Measurements from ENCODE around the gene GFER. TPM values are rescaled to one million over a fixed set of nuclear protein-coding genes. Genes with fewer than 3 reads are reported as not detected.

GFER gene
- total and polyA plus RNA-seq, 9 of the 15 experiments (the other 6 are each of a cell fraction or from before 2014, with no cell fraction given) = 4.3 to 53.7 (median 19.8) TPM

DNA sequence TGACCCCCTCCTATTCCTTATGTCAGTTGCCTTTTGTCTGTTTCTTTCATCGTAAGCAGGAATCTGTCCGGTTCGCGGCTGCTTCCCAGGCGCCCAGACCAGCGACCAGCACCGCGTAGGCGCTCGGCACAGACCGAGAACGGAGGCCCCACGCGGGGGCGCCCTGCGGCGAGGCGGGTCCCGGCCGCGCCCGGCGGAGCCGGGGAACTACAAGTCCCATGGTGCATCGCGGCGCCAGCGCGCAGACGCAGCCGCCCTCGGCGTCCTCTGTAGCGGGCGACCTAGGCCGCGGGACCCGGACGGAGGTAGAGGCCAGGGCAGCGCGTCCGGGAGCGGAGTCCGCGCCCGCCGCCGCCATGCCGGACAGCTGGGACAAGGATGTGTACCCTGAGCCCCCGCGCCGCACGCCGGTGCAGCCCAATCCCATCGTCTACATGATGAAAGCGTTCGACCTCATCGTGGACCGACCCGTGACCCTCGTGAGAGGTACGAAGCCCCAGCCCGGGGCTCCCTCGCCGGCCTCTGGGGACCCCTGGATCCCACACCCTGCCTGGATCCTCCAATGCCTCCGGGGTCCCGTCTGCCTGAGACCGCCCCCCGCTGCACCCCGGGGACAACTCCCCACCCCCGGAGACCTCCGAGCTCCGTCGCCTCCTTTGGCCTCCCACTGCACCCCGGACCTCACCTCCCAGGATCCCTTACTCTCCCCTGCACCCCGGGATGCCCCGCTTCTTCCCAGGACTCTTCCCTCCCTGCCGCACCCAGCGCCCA, 24.5 kb upstream of the GFER start, which contains the start of gene NDUFB10 (continued):
- peak; percentile 37; the same call in 1 of the 2 replicates for TF ChIP-seq GTF2F1 (IDR thresholded peaks at IDR 0.05; ENCODE audit: low read depth, low read length)
- TF ChIP-seq MEIS2 (IDR thresholded peaks at IDR 0.05; ENCODE audit: partially characterized antibody) = peak; percentile 52
- no peak for TF ChIP-seq NR2C1 (IDR thresholded peaks at IDR 0.05)
- TF ChIP-seq NR2C1 (tag; IDR thresholded peaks at IDR 0.05) = 0 out of 2 replicates have a peak, but pooled peaks have one; percentile 22
- peak; percentile 56 to 91 for TF ChIP-seq NONO (IDR thresholded peaks at IDR 0.05; ENCODE audit: low read depth in 2 of 2, low read length in 1 of 2)
- TF ChIP-seq, protein P1, sequence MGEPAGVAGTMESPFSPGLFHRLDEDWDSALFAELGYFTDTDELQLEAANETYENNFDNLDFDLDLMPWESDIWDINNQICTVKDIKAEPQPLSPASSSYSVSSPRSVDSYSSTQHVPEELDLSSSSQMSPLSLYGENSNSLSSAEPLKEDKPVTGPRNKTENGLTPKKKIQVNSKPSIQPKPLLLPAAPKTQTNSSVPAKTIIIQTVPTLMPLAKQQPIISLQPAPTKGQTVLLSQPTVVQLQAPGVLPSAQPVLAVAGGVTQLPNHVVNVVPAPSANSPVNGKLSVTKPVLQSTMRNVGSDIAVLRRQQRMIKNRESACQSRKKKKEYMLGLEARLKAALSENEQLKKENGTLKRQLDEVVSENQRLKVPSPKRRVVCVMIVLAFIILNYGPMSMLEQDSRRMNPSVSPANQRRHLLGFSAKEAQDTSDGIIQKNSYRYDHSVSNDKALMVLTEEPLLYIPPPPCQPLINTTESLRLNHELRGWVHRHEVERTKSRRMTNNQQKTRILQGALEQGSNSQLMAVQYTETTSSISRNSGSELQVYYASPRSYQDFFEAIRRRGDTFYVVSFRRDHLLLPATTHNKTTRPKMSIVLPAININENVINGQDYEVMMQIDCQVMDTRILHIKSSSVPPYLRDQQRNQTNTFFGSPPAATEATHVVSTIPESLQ (CRISPR knock-in tag; IDR thresholded peaks at IDR 0.05) = 0 out of 2 replicates have a peak, but pooled peaks have one; percentile 50
- peak; percentile 93 to 94 for TF ChIP-seq NRF1 (conservative IDR thresholded peaks at IDR 0.05 in 1 of 2, IDR thresholded peaks at IDR 0.05 in 1 of 2)
- peak; percentile 53; the same call in 1 of the 2 replicates for TF ChIP-seq LCOR (CRISPR knock-in tag; IDR thresholded peaks at IDR 0.05)
- TF ChIP-seq STAG1 (CRISPR knock-in tag; IDR thresholded peaks at IDR 0.05; ENCODE audit: borderline replicate concordance) = peak; percentile 22; the same call in 1 of the 2 replicates
- TF ChIP-seq TCFL5 (CRISPR knock-in tag; conservative IDR thresholded peaks at IDR 0.05) = no peak
- TF ChIP-seq ARID4B (CRISPR knock-in tag; IDR thresholded peaks at IDR 0.05) = peak; percentile 75
- TF ChIP-seq ZNF174 (CRISPR knock-in tag; IDR thresholded peaks at IDR 0.05) = no peak
- peak; percentile 87 for TF ChIP-seq CREB3L1 (IDR thresholded peaks at IDR 0.05; ENCODE audit: borderline replicate concordance, low read depth)
- no peak for TF ChIP-seq COPS2 (conservative IDR thresholded peaks at IDR 0.05)
- TF ChIP-seq SRF (CRISPR knock-in tag; IDR thresholded peaks at IDR 0.05) = 0 out of 4 replicates have a peak, but pooled peaks of 1 of the 2 experiments have one; percentile 36
- TF ChIP-seq, protein P2, sequence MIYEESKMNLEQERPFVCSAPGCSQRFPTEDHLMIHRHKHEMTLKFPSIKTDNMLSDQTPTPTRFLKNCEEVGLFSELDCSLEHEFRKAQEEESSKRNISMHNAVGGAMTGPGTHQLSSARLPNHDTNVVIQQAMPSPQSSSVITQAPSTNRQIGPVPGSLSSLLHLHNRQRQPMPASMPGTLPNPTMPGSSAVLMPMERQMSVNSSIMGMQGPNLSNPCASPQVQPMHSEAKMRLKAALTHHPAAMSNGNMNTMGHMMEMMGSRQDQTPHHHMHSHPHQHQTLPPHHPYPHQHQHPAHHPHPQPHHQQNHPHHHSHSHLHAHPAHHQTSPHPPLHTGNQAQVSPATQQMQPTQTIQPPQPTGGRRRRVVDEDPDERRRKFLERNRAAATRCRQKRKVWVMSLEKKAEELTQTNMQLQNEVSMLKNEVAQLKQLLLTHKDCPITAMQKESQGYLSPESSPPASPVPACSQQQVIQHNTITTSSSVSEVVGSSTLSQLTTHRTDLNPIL (CRISPR knock-in tag; IDR thresholded peaks at IDR 0.05) = no peak
